Lung (tissue), 12 donors: Measurements from ENCODE around the gene CDC42BPA. TPM values are rescaled to one million over a fixed set of nuclear protein-coding genes. Genes with fewer than 3 reads are reported as not detected.

Experiments used
- ATAC-seq: fragments of 200-7000 bp; cut with Tn5 transposase; one replicate; pipeline ENCODE4 v1.9.1; 2020; ENCODE audit warnings: moderate number of reproducible peaks; ENCODE audit not compliant: insufficient read depth, low FRiP score
- DNase-seq, 3 donors: peaks; one replicate each; pipeline ENCODE4 v3.0.0-alpha.2; 2013 to 2017
- H3K27ac ChIP-seq, 2 donors: one replicate each; pipeline ENCODE4 v1.5.1; 2013; ENCODE audit warnings: mild to moderate bottlenecking in 2 of 2, moderate library complexity in 2 of 2, control low read depth in 1 of 2, inconsistent platforms in 1 of 2, low read depth in 1 of 2, low read length in 1 of 2
- H3K27me3 ChIP-seq, 3 donors: one replicate each; pipeline ENCODE4 v1.5.1; 2013; ENCODE audit warnings: low read length in 2 of 3; ENCODE audit not compliant: control insufficient read depth in 3 of 3, insufficient read depth in 3 of 3
- H3K36me3 ChIP-seq, 4 donors: one replicate each; pipeline ENCODE4 v1.5.1; 2013; ENCODE audit warnings: low read length in 4 of 4, mild to moderate bottlenecking in 1 of 4, moderate library complexity in 1 of 4; ENCODE audit not compliant: control insufficient read depth in 4 of 4, insufficient read depth in 4 of 4
- H3K4me1 ChIP-seq, 5 donors: one replicate each; pipeline ENCODE4 v1.5.1; 2013; ENCODE audit warnings: low read length in 5 of 5, mild to moderate bottlenecking in 2 of 5, moderate library complexity in 1 of 5; ENCODE audit not compliant: control insufficient read depth in 5 of 5, insufficient read depth in 5 of 5
- H3K4me3 ChIP-seq: one replicate; pipeline ENCODE4 v1.5.1; 2013; ENCODE audit warnings: mild to moderate bottlenecking, control low read depth, moderate library complexity
- H3K9ac ChIP-seq, 2 donors: one replicate each; pipeline ENCODE4 v1.5.1; 2013; ENCODE audit warnings: low read length in 2 of 2, control low read depth in 1 of 2; ENCODE audit not compliant: insufficient read depth in 1 of 2
- H3K9me3 ChIP-seq, 4 donors: one replicate each; pipeline ENCODE4 v1.5.1; 2013; ENCODE audit warnings: low read length in 3 of 4, mild to moderate bottlenecking in 1 of 4, moderate library complexity in 1 of 4; ENCODE audit not compliant: control insufficient read depth in 4 of 4, insufficient read depth in 3 of 4
- CTCF ChIP-seq: IDR thresholded peaks from 2 replicates; pipeline ENCODE4 v1.5.1; 2012; ENCODE audit warnings: mild to moderate bottlenecking; ENCODE audit errors: control extremely low read depth, extremely low read depth
- WGBS, 2 donors: extraction: QIAGEN DNeasy Blood & Tissue Kit; methylation state at CpG; one replicate each; pipeline ENCODE4 v1.1.7; 2013; 5-methylcytosine and 5-hydroxymethylcytosine counted together
- polyA plus RNA-seq, 2 donors: library from polyadenylated mRNA; stranded (reverse); fragments of 200-250 nt; gene quantifications; one replicate each; pipeline ENCODE4 v1.2.1, GENCODE V29; 2013
- total RNA-seq, 2 donors: library from RNA; depleted of rRNA in 1 of 2; stranded (reverse); fragments of >200 nt in 1 of 2; gene quantifications; one replicate each; pipeline ENCODE4 v1.2.1, GENCODE V29; 2014 to 2021
- donor health status: control.
- donor health status: control.
- donor health status: Bipolar disorder and iron deficiency.
- donor health status: healthy.
- donor health status: DM: yes; HTN: yes; CAD: no.

Gene CDC42BPA
- total and polyA plus RNA-seq, 4 donors: 6.4 to 97.4 (median 20.2) TPM

- DNase-seq: no peak
- Histone ChIP-seq H3K4me3 (no peak overlapping the region), H3K9ac (no peak overlapping the region), H3K27me3 (no peaks in the 10 kb centered on the region), H3K27ac (no peak overlapping the region), H3K36me3 (no peaks in the 10 kb centered on the region), H3K4me1 (peaks cover 0 to 19% (median 0%) of the 10 kb centered on the region in 5 donors), H3K9me3 (no peaks in the 10 kb centered on the region)
- WGBS, 2 donors: 86 to 89% methylated on average over 2 of the region's 2 CpGs
- no peak for ATAC-seq
- no peak for TF ChIP-seq CTCF
These were observed 90.5 kb downstream of the CDC42BPA start for GRCh38 chr1:227227761-227228160.

DNA sequence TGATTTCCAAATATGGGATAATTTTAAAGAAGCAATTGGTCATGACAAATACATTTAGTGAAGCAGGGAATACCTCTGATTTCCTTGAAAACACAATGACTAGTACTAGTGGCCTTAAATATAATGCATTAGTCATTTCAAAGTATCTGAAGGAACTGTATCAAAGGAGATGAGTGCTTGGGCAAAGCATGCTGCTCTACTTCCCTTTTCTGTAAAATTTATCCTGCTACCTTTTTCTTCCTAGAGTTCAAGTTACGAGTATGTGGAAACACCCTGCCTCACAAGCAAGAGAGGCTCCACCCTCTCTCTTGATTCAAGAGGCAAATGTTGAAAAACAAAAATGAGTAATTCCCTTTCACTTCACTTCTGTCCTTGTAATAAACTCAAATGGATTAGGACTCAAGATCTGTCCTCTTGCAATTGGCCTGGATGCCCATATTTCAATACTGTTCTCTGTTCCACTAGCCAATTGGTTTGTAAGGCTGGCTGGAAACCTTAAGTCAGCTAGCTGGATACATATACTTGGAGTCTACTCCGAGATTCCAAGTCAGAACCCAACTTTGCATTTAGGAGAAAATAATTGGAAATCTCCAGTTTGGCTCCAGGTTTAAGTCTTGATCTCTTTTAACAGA is 92.5 kb downstream of the CDC42BPA start:
- no peaks in the 10 kb centered on the region for H3K9me3 ChIP-seq
- peaks cover 0 to 19% (median 0%) of the 10 kb centered on the region in 5 donors for H3K4me1 ChIP-seq
- ATAC-seq (peak; percentile 67), DNase-seq (peak in 1 of 3 donors; percentile 17)
- H3K36me3 ChIP-seq: no peaks in the 10 kb centered on the region
- no peak overlapping the region for H3K9ac ChIP-seq
- no peak for TF ChIP-seq CTCF
- WGBS, 2 donors: 54 to 61% methylated on average over 2 of the region's 2 CpGs
- no peak overlapping the region for H3K27ac ChIP-seq
- no peak overlapping the region for H3K4me3 ChIP-seq
- H3K27me3 ChIP-seq: no peaks in the 10 kb centered on the region

GRCh38 chr1:227223171-227223806 is 95.0 kb downstream of the CDC42BPA start:
- Histone ChIP-seq H3K27ac (no peak overlapping the region), H3K27me3 (no peaks in the 10 kb centered on the region), H3K4me3 (no peak overlapping the region), H3K9ac (no peak overlapping the region), H3K4me1 (peaks cover 0 to 30% (median 1%) of the 10 kb centered on the region in 5 donors), H3K9me3 (no peaks in the 10 kb centered on the region), H3K36me3 (no peaks in the 10 kb centered on the region)
- 93 to 94% methylated on average over 1 of the region's 1 CpG for WGBS, 2 donors
- DNase-seq (no peak), ATAC-seq (no peak)
- no peak for TF ChIP-seq CTCF
